Right ventricle myocardium inferior (tissue), 1 donor: ENCODE measurements around the gene MAP2K7. TPM values are rescaled to one million over a fixed set of nuclear protein-coding genes. Genes with fewer than 3 reads are reported as not detected.

Experiments
- ATAC-seq: fragments of 200-7000 bp; cut with Tn5 transposase; one replicate; pipeline ENCODE4 v1.9.1; 2020; ENCODE audit warnings: mild to moderate bottlenecking, moderate library complexity
- DNase-seq: peaks from one replicate; pipeline ENCODE4 v3.0.0; 2021; ENCODE audit errors: missing footprints
- intact Hi-C: fragments of 100-400 bp; cut with DNase I; formaldehyde crosslinking; loops from one replicate; pipeline ENCODE4 v1.11.0; 2022
- total RNA-seq: library from RNA; stranded (reverse); fragmentation: NEBNext Ultra II Directional; extraction: Animal tissue kit (Norgen Biotek cat#: 25700); gene quantifications from one replicate; pipeline ENCODE4 v1.2.1, GENCODE V29; 2021
- donor health status: DM: no; HTN: yes; CAD: no; lungs with severe emphysema.

The MAP2K7 gene
- total RNA-seq, 1 donor from 2014 or later: 28.0 TPM

GRCh38 chr19:7865262-7865911, 38.3 kb upstream of the MAP2K7 start:
- intact Hi-C loops: no loop called here
- ATAC-seq: no peak
- peak; percentile 5 for DNase-seq

GRCh38 chr19:7866399-7867091, 37.1 kb upstream of the MAP2K7 start:
- no peak for ATAC-seq
- peak; percentile 43 for DNase-seq
- intact Hi-C loops: no loop called here

GRCh38 chr19:7867092-7867844, 36.4 kb upstream of the MAP2K7 start:
- intact Hi-C loops: no loop called here
- DNase-seq (peak; percentile 5), ATAC-seq (no peak)

- intact Hi-C loops: no loop called here
- ATAC-seq (no peak), DNase-seq (peak; percentile 45)
Observed at GRCh38 chr19:7868326-7868670, 35.4 kb upstream of the MAP2K7 start.

- peak; percentile 61 for ATAC-seq
- DNase-seq: peak; percentile 70
Observed at GRCh38 chr19:7868671-7869452, 34.8 kb upstream of the MAP2K7 start.

GRCh38 chr19:7869453-7869909, 34.2 kb upstream of the MAP2K7 start:
- intact Hi-C loops: no loop called here
- DNase-seq: peak; percentile 77

More at GRCh38 chr19:7868671-7869452, 34.8 kb upstream of the MAP2K7 start:
- intact Hi-C loops: no loop called here

GRCh38 chr19:7869910-7870511, 33.7 kb upstream of the MAP2K7 start:
- DNase-seq: peak; percentile 65
- ATAC-seq: peak; percentile 6

More at GRCh38 chr19:7869453-7869909, 34.2 kb upstream of the MAP2K7 start:
- peak; percentile 43 for ATAC-seq

GRCh38 chr19:7870571-7871436, 32.9 kb upstream of the MAP2K7 start:
- peak; percentile 6 for ATAC-seq
- intact Hi-C loops: loop anchor here (2.0 kb wide), 1 partner anchor 32 kb away; the partner anchor contains the start of gene MAP2K7

More at GRCh38 chr19:7869910-7870511, 33.7 kb upstream of the MAP2K7 start:
- intact Hi-C loops: loop anchor here (2.0 kb wide), 1 partner anchor 33 kb away; the partner anchor contains the start of gene MAP2K7

GRCh38 chr19:7871437-7872305, 32.0 kb upstream of the MAP2K7 start:
- ATAC-seq (peak; percentile 65), DNase-seq (peak; percentile 91)
- intact Hi-C loops: loop anchor here (2.0 kb wide), 1 partner anchor 31 kb away; the partner anchor contains the start of gene MAP2K7

More at GRCh38 chr19:7870571-7871436, 32.9 kb upstream of the MAP2K7 start:
- peak; percentile 1 for DNase-seq

GRCh38 chr19:7872306-7873204, 31.1 kb upstream of the MAP2K7 start:
- intact Hi-C loops: no loop called here
- DNase-seq (peak; percentile 53), ATAC-seq (no peak)

- DNase-seq (peak; percentile 8), ATAC-seq (no peak)
- intact Hi-C loops: no loop called here
Observed at GRCh38 chr19:7873304-7874075, 30.2 kb upstream of the MAP2K7 start.

GRCh38 chr19:7874076-7874896, 29.4 kb upstream of the MAP2K7 start, which contains the start of gene PRR36:
TSS of gene PRR36 (minus strand) at chr19:7874390. CDS start at chr19:7873689, 701 bp downstream.
- ATAC-seq: no peak
- peak; percentile 66 for DNase-seq
- intact Hi-C loops: no loop called here

GRCh38 chr19:7874897-7875273, 28.8 kb upstream of the MAP2K7 start:
- ATAC-seq (no peak), DNase-seq (peak; percentile 67)
- intact Hi-C loops: no loop called here
